Measurements from ENCODE around the gene DCHS2.

- TF ChIP-seq CTCF (conservative IDR thresholded peaks at IDR 0.05), result no peak
- no peak for TF ChIP-seq EZH2 (IDR thresholded peaks at IDR 0.05; ENCODE audit: low read depth)
Measured at GRCh38 chr4:154292589-154292988, 199.0 kb downstream of the DCHS2 start.
